ENCODE measurements around the gene OR2V2.
"Not testable (repeated sequence)": the region's sequence is repeated elsewhere in the genome, so short reads cannot be mapped to it uniquely, and the experiment has no call there.

The OR2V2 gene

DNA sequence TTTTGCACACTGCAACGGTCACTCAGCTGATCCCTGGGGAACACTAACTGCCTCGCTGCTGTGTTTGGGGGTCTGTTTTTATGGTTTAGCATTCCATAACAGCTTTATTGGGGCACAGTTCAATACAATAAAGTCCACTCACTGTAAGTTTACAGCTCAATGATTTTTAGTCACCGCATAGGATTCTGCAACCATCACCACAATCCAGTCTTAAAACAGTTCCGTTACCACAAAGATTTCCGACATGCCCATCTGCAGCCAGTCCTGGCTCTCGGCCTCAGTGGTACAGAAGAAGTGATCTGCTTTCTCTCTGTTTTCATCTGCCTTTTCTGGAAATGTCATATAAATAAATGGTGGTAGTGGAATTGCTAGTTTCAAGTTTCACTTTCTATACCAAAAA lies 23.6 kb downstream of the OR2V2 start:
- no peak for DNase-seq

GRCh38 chr5:181171782-181172181 lies 24.4 kb downstream of the OR2V2 start:
- no peak for DNase-seq

GRCh38 chr5:181173027-181173419 lies 25.6 kb downstream of the OR2V2 start:
- no peak for DNase-seq

- no peak for DNase-seq
Measured at GRCh38 chr5:181173420-181174342, 26.3 kb downstream of the OR2V2 start.

- no peak for DNase-seq
Measured at GRCh38 chr5:181176254-181176952, 29.0 kb downstream of the OR2V2 start.

GRCh38 chr5:181177559-181177958 lies 30.2 kb downstream of the OR2V2 start:
- not testable (repeated sequence) for DNase-seq

GRCh38 chr5:181181650-181182565 lies 34.5 kb downstream of the OR2V2 start:
- no peak for DNase-seq

- DNase-seq: no peak
Measured at GRCh38 chr5:181182651-181183050, 35.3 kb downstream of the OR2V2 start.

DNA sequence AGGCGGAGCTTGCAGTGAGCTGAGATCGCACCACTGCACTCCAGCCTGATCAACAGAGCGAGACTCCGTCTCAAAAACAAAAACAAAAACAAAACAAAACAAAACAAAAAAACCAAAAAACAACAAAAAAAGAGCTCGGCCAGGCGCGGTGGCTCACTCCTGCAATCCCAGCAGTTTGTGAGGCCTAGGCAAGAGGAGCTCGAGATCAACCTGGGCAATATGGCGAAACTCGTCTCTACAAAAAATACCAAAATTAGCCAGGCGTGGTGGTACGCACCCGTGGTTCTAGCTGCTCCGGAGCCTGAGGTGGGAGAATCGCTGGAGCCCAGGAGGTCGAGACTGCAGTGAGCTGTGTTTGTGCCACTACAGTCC lies 37.4 kb downstream of the OR2V2 start:
- DNase-seq: no peak

DNA sequence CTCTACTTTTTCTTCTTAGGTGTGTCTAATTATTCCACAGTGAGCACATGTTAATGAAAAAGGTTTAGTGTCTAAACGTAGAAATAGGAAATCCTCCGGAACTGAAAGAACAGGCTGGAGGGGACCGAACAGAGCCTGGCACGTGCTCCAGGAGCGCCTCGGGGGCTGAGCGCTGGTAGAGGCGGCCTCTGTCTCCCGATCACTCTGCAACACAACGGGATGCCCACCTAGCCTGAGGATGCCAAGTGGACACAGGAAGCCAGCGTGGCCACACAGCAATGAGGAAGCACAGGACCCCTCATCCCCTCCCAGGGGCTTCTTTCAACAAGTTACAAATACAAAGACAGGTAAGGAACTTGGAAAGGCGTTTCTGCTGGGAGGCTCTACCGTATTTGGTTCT lies 38.2 kb downstream of the OR2V2 start:
- DNase-seq: no peak

GRCh38 chr5:181186022-181186421 lies 38.6 kb downstream of the OR2V2 start:
- no peak for DNase-seq

- DNase-seq: no peak
Measured at GRCh38 chr5:181186986-181187499, 39.7 kb downstream of the OR2V2 start.

DNA sequence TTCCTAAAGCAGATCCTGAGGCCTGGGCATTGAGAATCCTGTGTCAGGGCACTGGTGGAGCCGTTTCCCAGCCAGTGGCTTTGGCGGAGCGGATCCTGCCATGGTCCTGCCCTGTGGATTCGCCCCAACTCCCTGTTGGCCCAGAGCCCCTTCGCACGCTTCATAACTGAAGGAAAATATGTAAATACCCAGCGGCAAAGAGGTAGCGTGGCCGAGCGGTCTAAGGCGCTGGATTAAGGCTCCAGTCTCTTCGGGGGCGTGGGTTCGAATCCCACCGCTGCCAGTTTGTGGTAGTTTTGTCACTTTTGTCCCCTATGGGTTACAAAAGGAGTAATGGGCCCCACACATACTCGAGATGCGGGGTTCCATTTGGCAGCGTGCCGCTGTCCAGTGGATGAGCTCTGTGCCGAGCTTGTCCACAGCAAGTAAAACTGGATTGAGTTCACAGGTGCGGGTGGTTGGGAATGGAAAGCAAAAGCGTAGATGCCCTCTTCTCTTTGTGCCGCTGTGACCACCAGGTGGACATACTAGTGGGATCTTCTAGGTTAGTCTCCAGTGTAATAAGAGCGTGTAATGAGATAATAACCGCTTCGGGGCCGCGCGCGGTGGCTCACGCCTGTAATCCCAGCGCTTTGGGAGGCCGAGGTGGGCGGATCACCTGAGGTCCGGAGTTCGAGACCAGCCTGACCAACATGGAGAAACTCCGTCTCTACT lies 40.3 kb downstream of the OR2V2 start:
- DNase-seq: no peak

GRCh38 chr5:181188700-181189362 lies 41.4 kb downstream of the OR2V2 start:
- DNase-seq: no peak

DNA sequence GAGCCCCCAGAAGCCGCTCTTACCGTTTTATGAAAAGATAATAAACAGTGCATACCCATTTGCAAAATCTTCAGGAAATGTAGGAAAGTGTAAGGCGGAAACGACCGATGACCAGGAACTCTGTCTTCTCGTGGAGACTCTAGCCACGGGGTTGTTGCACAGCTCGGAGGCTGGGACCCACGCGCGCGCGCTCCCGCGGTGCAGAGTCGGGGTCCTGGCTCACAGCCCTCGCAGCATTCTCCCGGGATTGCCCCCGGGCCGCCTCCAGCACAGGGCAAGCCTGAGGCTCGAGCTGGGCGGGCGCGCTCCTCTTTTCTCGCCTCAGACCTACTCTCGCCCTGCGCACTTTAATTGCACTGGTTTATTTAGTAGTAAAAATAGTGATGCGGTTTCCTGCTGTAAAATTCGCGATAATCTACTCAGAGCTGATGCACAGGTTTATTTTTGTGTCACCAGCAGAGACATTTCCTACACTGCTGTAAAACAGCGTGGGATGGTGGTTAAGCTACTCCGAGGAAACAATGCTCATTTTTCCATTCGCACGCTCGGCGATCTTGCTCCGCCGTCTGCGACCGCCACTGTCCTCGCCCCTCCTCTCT lies 42.1 kb downstream of the OR2V2 start:
- no peak for DNase-seq

DNA sequence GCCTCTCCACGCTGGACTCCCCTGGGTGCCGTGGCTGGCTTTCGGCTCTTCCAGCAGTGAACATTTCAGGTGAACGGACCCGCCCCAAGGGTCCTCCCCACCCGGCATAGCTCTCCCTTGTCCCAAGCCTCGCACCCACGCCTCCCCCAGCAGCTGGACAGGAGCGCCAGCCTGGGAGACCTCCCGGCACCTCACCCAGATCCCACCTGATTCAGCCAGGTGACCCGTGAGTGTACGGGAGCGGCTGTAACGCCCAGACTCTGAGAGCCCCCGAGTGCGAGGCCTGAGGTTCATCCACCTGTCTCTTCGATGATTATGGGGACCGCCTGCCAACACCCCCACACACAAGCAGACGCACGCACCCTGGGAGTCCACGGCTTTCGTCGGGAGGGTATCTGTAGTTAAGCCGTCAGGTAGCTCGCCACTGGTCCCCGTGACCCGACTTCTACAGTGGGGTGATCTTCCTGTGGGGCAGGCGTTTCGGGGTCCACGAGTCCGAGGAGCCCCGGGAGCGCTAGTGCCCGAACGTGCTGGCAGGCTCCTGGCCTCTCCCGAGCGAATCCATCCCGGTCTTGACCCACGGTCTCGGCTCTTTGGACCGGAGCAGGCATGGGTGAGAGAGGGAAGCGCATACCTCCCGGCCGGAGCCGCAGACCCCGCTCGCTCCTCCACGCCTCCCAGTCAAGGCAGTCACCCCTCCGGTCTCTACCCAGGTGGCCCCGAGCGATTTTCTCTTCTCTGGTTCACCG lies 42.8 kb downstream of the OR2V2 start:
- DNase-seq: no peak

GRCh38 chr5:181190711-181191525 lies 43.5 kb downstream of the OR2V2 start:
- DNase-seq: no peak

- no peak for DNase-seq
Measured at GRCh38 chr5:181191526-181192336, 44.3 kb downstream of the OR2V2 start.
